NCI-H748 (cell line): ENCODE results near the gene CD84.
"Not testable (repeated sequence)": the region's sequence is repeated elsewhere in the genome, so short reads cannot be mapped to it uniquely, and the experiment has no call there.

Experiments
- DNase-seq: peaks from one replicate; lab custom pipeline; 2025; ENCODE audit not compliant: unreplicated experiment; lab: John Stamatoyannopoulos, UW

The CD84 gene, protein sequence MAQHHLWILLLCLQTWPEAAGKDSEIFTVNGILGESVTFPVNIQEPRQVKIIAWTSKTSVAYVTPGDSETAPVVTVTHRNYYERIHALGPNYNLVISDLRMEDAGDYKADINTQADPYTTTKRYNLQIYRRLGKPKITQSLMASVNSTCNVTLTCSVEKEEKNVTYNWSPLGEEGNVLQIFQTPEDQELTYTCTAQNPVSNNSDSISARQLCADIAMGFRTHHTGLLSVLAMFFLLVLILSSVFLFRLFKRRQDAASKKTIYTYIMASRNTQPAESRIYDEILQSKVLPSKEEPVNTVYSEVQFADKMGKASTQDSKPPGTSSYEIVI

GRCh38 chr1:160579216-160579701, at the start of gene CD84:
Gene CD84 (minus strand): TSS chr1:160579496. CDS start chr1:160579437, 59 bp downstream.
- no peak for DNase-seq

GRCh38 chr1:160628799-160629263, 49.5 kb upstream of the CD84 start:
- DNase-seq, result no peak

DNA sequence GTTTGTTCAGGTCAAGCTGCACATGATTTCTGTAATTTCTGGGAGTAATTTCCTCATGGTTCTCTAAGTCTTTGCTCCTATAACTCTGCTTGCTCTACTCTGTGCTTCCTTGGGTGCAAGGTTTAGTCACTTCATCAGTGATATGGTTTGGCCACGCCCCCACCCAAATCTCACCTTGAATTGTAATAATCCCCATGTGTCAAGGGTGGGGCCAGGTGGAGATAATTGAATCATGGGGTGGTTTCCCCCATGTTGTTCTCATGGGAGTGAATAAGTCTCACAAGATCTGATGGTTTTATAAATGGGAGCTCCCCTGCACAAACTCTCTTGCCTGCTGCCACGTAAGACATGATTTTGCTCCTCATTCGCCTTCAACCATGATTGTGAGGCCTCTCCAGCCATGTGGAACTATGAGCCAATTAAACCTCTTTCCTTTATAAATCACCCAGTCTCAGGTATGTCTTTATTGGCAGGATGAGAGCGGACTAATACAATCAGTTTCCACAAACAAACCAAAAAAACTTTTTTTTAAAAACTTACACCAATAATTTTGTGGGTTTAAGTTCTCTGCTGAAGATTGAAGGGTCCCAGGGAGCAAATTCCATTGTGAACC, 48.5 kb upstream of the CD84 start:
- DNase-seq, result not testable (repeated sequence)

- DNase-seq, result no peak
Observed at GRCh38 chr1:160626509-160627342, 47.4 kb upstream of the CD84 start.

GRCh38 chr1:160625725-160626498, 46.6 kb upstream of the CD84 start:
- no peak for DNase-seq

DNA sequence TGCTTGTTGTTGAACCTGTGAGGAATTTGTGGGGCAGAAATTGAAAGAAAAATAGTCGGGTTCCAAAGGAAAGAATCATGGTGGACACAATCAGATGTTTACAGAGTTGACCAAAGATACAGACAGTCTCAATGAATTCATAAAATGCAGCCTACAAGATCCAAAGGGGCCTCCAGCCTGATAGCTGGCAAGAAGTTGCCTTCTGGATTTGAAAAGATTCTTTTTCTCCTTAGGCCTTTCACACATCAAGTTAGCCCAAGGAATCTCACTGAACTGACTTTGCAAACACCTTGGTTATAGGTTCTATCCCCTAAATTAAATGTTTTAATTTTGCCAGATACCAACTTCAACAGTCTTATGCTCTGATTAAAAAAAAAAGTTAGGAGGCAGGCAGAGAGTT, 46.0 kb upstream of the CD84 start:
- no peak for DNase-seq

DNA sequence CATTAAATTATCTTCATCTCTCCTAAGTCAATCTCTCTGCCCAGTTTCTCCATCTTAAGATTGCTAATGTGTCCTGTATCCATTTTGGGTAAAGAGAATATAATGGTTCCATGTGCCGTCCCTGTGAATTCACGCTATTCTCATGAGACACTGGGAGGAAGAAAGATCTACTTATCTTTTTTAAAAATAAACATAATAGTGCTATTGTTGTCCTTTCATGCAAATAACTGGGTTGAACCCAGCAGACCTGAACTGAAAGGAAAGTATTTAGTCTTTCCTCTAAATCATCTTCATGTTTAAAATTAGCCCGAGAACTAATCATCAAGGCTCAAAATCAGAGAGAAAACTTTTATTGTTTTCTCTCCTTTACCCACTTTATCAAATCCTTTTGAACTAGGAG, 45.2 kb upstream of the CD84 start:
- DNase-seq, result no peak

- no peak for DNase-seq
Observed at GRCh38 chr1:160623862-160624261, 44.6 kb upstream of the CD84 start.

- no peak for DNase-seq
Observed at GRCh38 chr1:160623227-160623633, 43.9 kb upstream of the CD84 start.

- no peak for DNase-seq
Observed at GRCh38 chr1:160622501-160623226, 43.4 kb upstream of the CD84 start.

DNA sequence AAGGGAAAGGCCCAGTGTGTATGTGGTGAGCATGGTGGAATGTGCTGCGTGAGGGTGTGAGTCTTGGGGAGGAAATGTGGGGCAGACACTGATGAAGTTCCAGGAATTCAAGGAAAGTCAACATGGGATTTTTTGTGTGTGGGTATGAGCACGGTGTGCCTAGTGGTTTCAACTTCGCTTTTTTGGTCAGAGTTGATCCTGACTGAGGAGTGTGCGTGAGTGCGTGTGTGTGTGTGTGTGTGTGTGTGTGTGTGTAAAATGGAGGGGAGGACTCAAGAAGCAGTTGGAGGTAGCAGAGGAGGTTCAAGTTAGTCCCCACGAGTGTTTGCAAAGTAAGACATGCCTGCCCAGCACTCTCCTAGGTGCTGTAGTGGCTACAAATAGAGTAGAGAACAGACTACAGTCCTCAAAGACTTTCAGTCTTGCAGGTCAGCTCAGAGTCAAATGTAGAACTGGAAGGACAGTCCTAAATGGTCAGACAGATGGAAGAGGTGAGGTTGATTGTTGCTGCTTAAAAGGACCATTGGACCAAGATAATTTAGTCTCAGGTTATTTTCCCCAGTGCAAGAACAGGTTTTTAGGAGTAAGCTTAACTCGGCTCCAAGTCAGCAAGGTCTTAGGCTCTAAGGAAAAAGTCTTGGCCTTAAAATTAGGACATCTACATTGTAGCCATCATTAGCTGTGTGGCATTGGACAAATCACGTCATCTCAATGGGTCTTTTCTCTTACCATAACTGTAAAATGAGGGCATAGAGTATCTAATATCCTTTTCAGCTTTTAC, 42.5 kb upstream of the CD84 start:
- no peak for DNase-seq

GRCh38 chr1:160620942-160621632, 41.8 kb upstream of the CD84 start:
- no peak for DNase-seq

GRCh38 chr1:160619742-160620277, 40.5 kb upstream of the CD84 start:
- no peak for DNase-seq

DNA sequence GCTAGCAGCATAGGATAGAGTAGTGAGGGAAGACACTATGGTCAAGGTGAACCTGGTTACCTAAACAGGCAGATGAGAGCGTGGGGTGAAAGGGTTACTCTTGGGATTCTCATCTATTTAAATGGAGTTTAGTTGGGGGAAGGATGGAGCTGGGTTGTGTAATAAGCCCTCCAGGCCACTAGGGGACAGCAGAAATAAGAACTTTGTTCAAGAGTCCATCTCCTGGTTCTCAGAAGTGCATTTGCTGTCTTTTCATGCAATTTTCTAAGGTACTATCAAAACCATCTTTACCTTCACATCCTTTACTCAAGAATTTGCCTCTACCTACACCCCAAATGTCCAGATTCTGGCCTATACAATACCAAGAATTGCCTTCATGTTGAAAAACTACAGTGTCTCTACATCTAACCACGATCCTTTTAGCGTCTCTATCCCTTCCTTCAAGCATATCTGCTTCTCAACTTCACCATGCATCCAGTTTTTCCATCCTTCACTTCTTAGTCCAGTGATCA, 39.5 kb upstream of the CD84 start:
- peak; percentile 3 for DNase-seq

DNA sequence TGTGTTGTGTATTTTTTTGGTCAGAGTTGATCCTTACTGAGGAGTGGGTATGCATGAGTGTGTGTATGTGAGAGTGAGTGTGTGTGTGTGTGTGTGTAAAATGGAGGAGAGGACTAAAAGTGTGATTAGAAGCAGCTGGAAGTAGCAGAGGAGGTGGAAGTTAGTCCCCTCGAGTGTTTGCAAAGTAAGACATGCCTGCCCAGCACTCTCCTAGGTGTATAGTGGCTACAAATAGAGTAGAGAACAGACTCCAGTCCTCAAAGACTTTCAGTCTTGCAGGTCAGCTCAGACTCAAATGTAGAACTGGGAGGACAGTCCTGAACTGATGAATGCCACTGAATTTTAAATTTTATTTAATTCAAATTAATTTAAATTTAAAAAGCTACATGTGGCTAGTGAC, 39.0 kb upstream of the CD84 start:
- DNase-seq, result no peak

- no peak for DNase-seq
Observed at GRCh38 chr1:160615660-160616059, 36.4 kb upstream of the CD84 start.

DNA sequence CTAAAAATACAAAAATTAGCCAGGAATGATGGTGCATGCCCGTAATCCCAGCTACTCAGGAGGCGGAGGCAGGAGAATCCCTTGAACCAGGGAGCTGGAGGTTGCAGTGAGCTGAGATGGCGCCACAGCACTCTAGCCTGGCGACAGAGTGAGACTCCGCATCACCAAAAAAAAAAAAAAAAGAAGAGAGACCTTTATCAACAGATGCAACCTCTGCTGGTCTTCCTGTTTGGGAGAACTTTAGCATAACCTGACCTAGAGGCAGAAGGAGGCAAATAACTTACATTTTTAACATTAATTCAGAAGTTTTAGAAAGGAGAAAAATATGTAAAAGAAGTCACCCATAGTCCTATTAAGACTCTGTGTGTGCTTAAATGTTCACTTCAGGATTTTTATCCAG, 35.1 kb upstream of the CD84 start:
- no peak for DNase-seq

- DNase-seq, result no peak
Observed at GRCh38 chr1:160612613-160613218, 33.4 kb upstream of the CD84 start.
